GM08714 (cell line): ENCODE results near the gene FOXB1.

Experiments used
- H3K4me3 ChIP-seq: fragments of 200-500 bp; sonication (Bioruptor generic); 2 replicates; pipeline ENCODE4 v1.5.1; 2014; ENCODE audit warnings: mild to moderate bottlenecking, low read length, inconsistent platforms
- ZNF274 ChIP-seq: IDR thresholded peaks from 2 replicates; pipeline ENCODE4 v1.6.1; 2012; ENCODE audit warnings: mild to moderate bottlenecking, low read depth, low read length

FOXB1 gene

DNA sequence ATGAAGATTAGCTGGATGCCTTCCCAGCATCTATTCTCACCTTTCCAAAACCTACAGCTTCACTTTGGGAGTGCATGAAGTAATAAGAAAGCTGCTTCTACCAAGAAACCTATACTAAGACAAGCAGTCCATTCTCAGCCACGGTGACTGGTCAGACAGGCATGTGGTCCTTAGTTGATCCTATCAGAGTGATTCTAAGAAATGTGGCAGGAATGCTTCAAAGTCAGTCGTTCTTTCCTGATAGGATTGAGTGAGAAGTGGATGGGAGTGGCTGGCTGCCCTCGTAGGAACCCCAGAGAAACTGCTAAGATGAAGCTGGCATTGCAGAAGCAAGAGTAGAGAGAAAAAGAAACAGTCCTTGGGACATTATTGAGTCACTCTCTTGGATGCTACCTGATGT lies 16.6 kb downstream of the FOXB1 start:
- no peak overlapping the region for H3K4me3 ChIP-seq
- no peak for TF ChIP-seq ZNF274

GRCh38 chr15:60021589-60022378 lies 17.7 kb downstream of the FOXB1 start:
- H3K4me3 ChIP-seq, result no peak overlapping the region
- TF ChIP-seq ZNF274, result no peak

- TF ChIP-seq ZNF274, result no peak
- H3K4me3 ChIP-seq, result no peak overlapping the region
These were observed 18.2 kb downstream of the FOXB1 start for GRCh38 chr15:60022379-60022741.

DNA sequence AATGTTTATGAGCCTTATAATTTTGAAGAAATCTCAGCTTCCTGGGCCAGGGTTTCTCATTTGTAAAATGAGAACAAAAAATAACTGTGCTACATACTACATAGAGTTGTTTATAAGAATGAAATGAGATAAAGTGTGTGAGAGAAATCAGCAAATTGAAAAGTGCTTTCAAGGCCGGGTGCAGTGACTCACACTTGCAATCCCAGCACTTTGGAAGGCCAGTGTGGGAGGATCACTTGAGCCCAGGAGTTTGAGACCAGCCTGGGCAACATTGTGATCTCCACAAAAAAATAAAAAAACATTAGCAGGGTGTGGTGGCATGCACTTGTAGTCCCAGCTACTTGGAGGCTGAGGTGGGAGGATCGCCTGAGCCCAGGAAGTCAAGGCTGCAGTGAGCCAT lies 22.4 kb downstream of the FOXB1 start:
- no peak for TF ChIP-seq ZNF274
- H3K4me3 ChIP-seq, result no peak overlapping the region

GRCh38 chr15:60035344-60035743 lies 31.2 kb downstream of the FOXB1 start:
- no peak for TF ChIP-seq ZNF274
- no peak overlapping the region for H3K4me3 ChIP-seq

DNA sequence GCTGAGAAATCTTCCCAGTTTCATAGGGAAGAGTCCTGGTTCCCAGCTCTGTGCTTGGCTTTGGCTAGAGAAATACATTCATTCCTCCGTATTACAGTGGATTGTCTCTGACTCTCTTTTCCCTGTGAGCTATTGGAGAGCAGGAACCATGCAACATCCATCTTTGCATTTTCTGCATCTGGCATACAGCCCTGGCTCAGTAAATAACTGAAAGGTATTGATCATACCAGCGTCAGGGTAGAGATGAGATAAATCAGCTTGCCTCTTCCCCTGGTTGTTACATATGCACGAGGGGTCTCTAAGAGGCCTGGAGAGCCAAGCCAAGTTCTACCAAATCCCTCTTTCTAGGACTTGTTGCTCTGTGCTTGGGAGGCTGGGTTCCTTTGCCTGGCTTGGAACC lies 35.2 kb downstream of the FOXB1 start:
- no peak for TF ChIP-seq ZNF274
- H3K4me3 ChIP-seq, result no peak overlapping the region

DNA sequence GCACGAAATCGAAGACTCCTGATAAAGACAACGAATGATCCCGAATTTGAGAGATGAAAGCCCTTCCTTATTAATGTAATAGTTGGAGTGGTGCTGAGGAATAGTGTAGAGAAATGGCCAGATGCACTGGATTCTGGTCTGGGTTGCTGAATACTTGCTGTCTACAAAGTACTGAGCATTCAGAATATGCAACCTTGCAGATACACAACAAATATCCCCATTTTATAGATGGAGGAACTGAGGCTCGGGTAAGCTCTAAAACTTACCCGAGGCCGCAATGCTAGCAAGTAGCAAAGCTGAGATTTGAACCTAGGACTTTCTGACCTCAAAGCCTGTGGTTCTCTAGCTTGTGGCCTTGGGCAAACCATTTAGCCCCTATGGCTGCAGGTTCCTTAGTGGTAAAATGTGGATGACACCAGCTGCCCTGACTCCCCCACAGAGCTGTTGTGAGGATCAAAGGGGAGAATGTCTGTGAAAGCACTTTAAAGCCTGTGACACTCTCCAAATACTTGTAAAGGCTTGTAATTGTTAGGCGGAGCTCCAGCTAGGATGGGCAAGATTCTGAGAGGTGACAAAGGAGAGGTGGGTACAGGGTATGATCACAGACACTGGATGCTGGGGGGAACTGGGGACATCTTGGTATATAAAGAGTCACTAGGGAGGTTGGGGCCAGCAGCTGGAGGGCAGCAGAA lies 39.8 kb downstream of the FOXB1 start:
- H3K4me3 ChIP-seq, result no peak overlapping the region
- no peak for TF ChIP-seq ZNF274

- no peak for TF ChIP-seq ZNF274
- no peak overlapping the region for H3K4me3 ChIP-seq
These were observed 40.6 kb downstream of the FOXB1 start for GRCh38 chr15:60044636-60045270.

DNA sequence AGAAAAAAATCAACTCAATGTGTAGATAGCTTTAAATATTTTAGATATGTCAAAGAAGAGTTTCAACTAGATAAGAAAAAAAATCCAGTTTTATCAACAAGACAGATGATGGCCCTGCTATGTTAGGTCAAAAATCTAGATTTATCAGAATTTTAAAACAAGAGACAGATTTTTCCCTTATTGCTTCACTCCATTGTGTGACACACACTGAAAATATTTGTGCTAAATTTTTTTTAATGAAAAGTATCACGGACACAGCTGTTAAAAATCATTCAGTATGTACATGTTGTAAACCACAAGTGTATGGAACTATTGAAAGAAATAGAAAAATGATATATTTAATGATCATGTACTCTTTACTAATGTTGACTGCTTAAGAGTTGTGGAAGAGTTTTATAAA lies 43.6 kb downstream of the FOXB1 start:
- TF ChIP-seq ZNF274, result no peak
- no peak overlapping the region for H3K4me3 ChIP-seq

DNA sequence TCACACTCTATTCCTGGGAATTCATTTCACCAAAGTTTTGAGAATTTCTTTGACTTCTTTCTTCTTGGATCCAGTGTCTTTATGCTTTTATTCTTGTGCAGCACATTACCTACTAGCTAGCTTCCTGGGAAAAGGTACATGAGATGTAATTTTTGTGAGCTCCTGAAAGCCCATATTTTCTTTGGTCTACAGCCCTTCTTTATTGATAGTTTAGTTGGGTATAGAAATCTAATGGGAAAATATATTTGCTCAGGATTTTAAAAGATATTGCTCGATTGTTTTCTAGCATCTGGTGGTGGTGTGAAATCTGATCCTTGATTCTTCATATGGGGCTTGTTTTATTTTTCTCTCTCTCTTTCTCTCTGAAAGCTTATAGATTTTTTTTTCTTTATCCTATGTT lies 45.8 kb downstream of the FOXB1 start:
- no peak for TF ChIP-seq ZNF274
- H3K4me3 ChIP-seq, result no peak overlapping the region

GRCh38 chr15:60052796-60053195 lies 48.7 kb downstream of the FOXB1 start:
- TF ChIP-seq ZNF274, result no peak
- H3K4me3 ChIP-seq, result no peak overlapping the region

DNA sequence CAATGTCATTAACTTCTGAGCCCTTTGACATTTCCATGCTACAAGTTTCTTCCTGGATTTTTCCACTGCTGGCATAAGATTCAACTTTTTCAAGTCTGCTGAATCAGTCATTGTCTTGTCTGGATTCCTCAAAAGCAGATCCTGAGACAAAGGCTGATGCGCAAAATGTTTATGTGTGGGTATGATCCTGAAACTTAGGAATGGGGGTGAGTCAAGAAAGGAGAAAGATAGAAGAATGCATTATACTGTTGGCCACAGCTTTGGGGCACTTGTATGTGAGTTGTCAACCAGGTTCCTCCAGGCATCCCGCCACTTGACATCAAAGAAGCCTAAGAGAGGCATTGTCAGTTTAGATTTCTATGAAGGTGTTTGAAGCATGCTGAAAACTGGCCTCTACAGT lies 50.4 kb downstream of the FOXB1 start:
- no peak for TF ChIP-seq ZNF274
- H3K4me3 ChIP-seq, result no peak overlapping the region
